Measurements from ENCODE around the gene HERPUD2. TPM values are rescaled to one million over a fixed set of nuclear protein-coding genes. Genes with fewer than 3 reads are reported as not detected.
"Not testable (repeated sequence)": the region's sequence is repeated elsewhere in the genome, so short reads cannot be mapped to it uniquely, and the experiment has no call there.

HERPUD2 gene
- total RNA-seq, 6 experiments from 2014 or later: 21.2 to 26.5 (median 22.6) TPM

DNA sequence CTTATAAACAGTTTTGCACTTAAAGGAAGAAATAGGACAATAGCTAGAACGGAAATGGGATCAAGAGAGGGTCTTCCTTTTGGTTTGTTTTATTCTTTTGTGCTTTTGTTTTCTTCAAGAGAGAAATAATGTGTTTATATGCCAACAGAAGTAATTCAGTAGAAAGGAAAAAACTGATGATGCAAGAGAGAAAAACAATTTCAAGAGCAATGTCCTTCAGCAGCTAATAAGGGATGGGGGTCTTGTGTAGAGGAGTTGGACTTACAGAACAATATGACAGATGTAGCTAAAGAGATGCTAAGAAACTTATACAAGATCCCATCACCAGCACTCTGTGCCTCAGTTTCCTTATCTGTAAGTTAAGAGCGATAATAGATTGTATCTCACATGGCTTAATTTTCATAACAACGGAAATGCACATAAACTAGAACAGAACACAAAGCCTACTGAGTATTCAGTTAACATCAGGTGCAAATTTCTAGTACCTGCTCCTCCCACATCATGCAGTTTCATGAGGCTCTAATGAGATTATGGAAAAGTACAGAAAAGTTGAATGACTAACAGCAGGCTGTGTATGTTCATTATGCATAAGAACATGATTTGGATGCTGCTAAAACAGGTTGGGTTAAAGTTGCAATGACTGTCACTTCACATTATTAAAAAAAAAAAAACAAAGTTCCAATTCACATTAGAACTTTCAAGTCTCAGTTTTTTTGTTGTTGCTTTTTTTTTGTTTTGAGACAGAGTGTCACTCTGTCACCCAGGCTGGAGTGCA is 17.2 kb downstream of the HERPUD2 start:
- Mint-ChIP-seq H3K27ac (no peak overlapping the region), H3K9me3 (no peaks in the 10 kb centered on the region)
- TF ChIP-seq, protein P1, sequence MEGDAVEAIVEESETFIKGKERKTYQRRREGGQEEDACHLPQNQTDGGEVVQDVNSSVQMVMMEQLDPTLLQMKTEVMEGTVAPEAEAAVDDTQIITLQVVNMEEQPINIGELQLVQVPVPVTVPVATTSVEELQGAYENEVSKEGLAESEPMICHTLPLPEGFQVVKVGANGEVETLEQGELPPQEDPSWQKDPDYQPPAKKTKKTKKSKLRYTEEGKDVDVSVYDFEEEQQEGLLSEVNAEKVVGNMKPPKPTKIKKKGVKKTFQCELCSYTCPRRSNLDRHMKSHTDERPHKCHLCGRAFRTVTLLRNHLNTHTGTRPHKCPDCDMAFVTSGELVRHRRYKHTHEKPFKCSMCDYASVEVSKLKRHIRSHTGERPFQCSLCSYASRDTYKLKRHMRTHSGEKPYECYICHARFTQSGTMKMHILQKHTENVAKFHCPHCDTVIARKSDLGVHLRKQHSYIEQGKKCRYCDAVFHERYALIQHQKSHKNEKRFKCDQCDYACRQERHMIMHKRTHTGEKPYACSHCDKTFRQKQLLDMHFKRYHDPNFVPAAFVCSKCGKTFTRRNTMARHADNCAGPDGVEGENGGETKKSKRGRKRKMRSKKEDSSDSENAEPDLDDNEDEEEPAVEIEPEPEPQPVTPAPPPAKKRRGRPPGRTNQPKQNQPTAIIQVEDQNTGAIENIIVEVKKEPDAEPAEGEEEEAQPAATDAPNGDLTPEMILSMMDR (IDR thresholded peaks at IDR 0.05): no peak

GRCh38 chr7:35676211-35676610 is 18.7 kb downstream of the HERPUD2 start:
- H3K4me1 Mint-ChIP-seq (ENCODE audit: low read depth): peaks cover 20% of the 10 kb centered on the region
- H3K4me3 Mint-ChIP-seq: no peak overlapping the region
- no peaks in the 10 kb centered on the region for H3K27me3 Mint-ChIP-seq (ENCODE audit: insufficient read depth)
- TF ChIP-seq, protein P1 (IDR thresholded peaks at IDR 0.05): no peak
- H3K27ac Mint-ChIP-seq: no peak overlapping the region; the same call in 1 of the 2 replicates
- H3K36me3 Mint-ChIP-seq (ENCODE audit: low read depth): no peaks in the 10 kb centered on the region
- DNase-seq: no peak
- H3K9me3 Mint-ChIP-seq: no peaks in the 10 kb centered on the region

More for the DNA sequence above, 17.2 kb downstream of the HERPUD2 start:
- Mint-ChIP-seq H3K4me3 (no peak overlapping the region), H3K4me1 (ENCODE audit: low read depth) (peaks cover 28% of the 10 kb centered on the region), H3K36me3 (ENCODE audit: low read depth) (peaks cover 5% of the 10 kb centered on the region; the same call in 1 of the 2 replicates), H3K27me3 (ENCODE audit: insufficient read depth) (no peaks in the 10 kb centered on the region)
- DNase-seq: no peak

- H3K4me1 Mint-ChIP-seq (ENCODE audit: low read depth): peaks cover 8% of the 10 kb centered on the region
- peaks cover 11% of the 10 kb centered on the region for H3K36me3 Mint-ChIP-seq (ENCODE audit: low read depth)
- no peak overlapping the region for H3K4me3 Mint-ChIP-seq
- H3K9me3 Mint-ChIP-seq: no peaks in the 10 kb centered on the region
- H3K27me3 Mint-ChIP-seq (ENCODE audit: insufficient read depth): no peaks in the 10 kb centered on the region
- no peak for DNase-seq
- peak overlapping the region; percentile 13; the same call in 1 of the 2 replicates for H3K27ac Mint-ChIP-seq
- TF ChIP-seq, protein P1 (IDR thresholded peaks at IDR 0.05): no peak
Measured at GRCh38 chr7:35670856-35671569, 23.9 kb downstream of the HERPUD2 start.

DNA sequence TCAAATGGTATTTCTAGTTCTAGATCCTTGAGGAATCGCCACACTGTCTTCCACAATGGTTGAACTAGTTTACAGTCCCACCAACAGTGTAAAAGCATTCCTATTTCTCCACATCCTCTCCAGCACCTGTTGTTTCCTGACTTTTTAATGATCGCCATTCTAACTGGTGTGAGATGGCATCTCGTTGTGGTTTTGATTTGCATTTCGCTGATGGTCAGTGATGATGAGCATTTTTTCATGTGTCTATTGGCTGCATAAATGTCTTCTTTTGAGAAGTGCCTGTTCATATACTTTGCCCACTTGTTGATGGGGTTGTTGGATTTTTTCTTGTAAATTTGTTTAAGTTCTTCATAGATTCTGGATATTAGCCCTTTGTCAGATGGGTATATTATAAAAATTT is 34.5 kb downstream of the HERPUD2 start:
- H3K4me1 Mint-ChIP-seq (ENCODE audit: low read depth); H3K4me3 Mint-ChIP-seq; DNase-seq; H3K27ac Mint-ChIP-seq; H3K27me3 Mint-ChIP-seq (ENCODE audit: insufficient read depth); H3K9me3 Mint-ChIP-seq: not testable (repeated sequence)
- peaks cover 49% of the 10 kb centered on the region for H3K36me3 Mint-ChIP-seq (ENCODE audit: low read depth)

- H3K4me1 Mint-ChIP-seq (ENCODE audit: low read depth): peaks cover 4% of the 10 kb centered on the region
- TF ChIP-seq, protein P1 (IDR thresholded peaks at IDR 0.05): no peak
- peaks cover 46% of the 10 kb centered on the region for H3K36me3 Mint-ChIP-seq (ENCODE audit: low read depth)
- DNase-seq: no peak
- H3K9me3 Mint-ChIP-seq: peaks cover 9% of the 10 kb centered on the region
- H3K27ac Mint-ChIP-seq: no peak overlapping the region; the same call in 1 of the 2 replicates
- no peaks in the 10 kb centered on the region; the same call in 1 of the 2 replicates for H3K27me3 Mint-ChIP-seq (ENCODE audit: insufficient read depth)
- no peak overlapping the region for H3K4me3 Mint-ChIP-seq
Measured at GRCh38 chr7:35658606-35659201, 36.2 kb downstream of the HERPUD2 start.
